ENCODE measurements around the gene CRIP1.

CRIP1 gene

DNA sequence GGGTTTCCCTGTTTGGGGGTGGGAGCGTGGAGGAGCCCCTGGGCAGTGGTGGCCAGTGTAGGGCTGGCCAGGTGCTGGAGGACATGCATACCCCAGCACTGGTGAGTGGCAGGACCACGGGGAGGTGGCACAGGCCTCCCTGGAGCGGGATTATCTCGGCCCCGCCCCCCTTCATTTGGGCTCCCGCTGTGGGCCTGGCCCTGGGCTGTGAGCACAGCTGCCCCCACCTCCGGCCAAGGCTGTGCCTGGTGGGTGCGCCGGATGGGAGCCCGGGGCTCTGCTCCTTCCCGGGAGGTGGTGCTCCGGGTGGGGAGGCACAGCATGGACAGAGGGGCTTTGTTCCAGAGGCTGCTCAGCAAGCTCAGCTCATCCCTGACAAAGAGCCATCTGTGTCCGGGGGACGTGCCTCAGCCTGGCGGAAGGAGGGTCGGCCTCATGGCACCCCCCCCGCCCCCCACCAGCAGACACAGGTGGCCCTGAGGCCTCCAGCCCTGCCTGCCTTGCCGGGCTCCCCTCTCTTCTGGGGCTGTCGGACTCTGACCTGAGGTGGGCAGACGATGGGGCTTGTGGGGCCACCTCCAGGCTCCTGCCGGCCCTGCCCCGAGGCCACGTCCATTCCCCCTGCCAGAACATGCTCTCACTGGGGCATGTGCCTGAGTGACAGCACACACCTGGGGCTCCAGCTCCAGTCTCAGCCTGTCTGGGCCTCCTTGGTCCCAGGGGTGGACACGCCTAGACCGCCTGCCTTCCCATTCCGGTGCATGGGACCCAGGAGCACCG lies 12.8 kb downstream of the CRIP1 start:
- H3K27ac ChIP-seq (ENCODE audit: low read depth, low read length), result no peak overlapping the region
- no peaks in the 10 kb centered on the region for H3K27me3 ChIP-seq (ENCODE audit: control insufficient read depth in 5 of 5, insufficient read depth in 4 of 5, low read length in 5 of 5)
- H3K9me3 ChIP-seq (ENCODE audit: control insufficient read depth in 5 of 5, low read length in 5 of 5), result no peaks in the 10 kb centered on the region
- H3K4me3 ChIP-seq (ENCODE audit: low read depth in 1 of 5, low read length in 5 of 5), result no peak overlapping the region
- no peak overlapping the region for H3K9ac ChIP-seq (ENCODE audit: low read length in 5 of 5)
- H3K36me3 ChIP-seq (ENCODE audit: control insufficient read depth in 5 of 5, insufficient read depth in 5 of 5, low read length in 5 of 5), result peaks cover 0 to 23% (median 10%) of the 10 kb centered on the region in 5 donors
- H3K4me1 ChIP-seq (ENCODE audit: control insufficient read depth in 5 of 5, insufficient read depth in 5 of 5, low read length in 5 of 5), result no peaks in the 10 kb centered on the region

GRCh38 chr14:105500036-105500725 lies 13.5 kb downstream of the CRIP1 start:
- Histone ChIP-seq H3K4me1 (ENCODE audit: control insufficient read depth in 5 of 5, insufficient read depth in 5 of 5, low read length in 5 of 5) (no peaks in the 10 kb centered on the region), H3K27me3 (ENCODE audit: control insufficient read depth in 5 of 5, insufficient read depth in 4 of 5, low read length in 5 of 5) (no peaks in the 10 kb centered on the region), H3K9me3 (ENCODE audit: control insufficient read depth in 5 of 5, low read length in 5 of 5) (no peaks in the 10 kb centered on the region), H3K36me3 (ENCODE audit: control insufficient read depth in 5 of 5, insufficient read depth in 5 of 5, low read length in 5 of 5) (peaks cover 0 to 23% (median 10%) of the 10 kb centered on the region in 5 donors), H3K27ac (ENCODE audit: low read depth, low read length) (no peak overlapping the region), H3K4me3 (ENCODE audit: low read depth in 1 of 5, low read length in 5 of 5) (no peak overlapping the region), H3K9ac (ENCODE audit: low read length in 5 of 5) (no peak overlapping the region)

DNA sequence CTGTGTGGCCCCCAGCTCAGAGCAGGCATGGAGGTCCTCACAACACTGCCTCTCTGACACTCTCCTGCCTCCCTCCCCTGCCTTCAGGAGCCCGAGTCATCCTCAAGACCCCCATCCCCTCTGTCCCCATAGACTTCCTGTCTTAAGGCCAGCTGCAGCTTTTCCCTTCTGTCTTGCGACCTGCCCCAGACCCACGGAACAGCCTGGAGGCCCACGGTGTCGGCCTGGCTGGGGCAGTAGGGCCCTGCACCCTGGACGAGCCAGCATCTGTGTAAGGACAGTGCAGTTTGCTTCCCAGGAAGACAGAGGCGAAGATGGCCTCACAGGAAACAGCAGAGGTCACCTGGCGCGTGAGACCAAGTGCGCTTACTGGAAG lies 14.0 kb downstream of the CRIP1 start:
- no peaks in the 10 kb centered on the region for H3K9me3 ChIP-seq (ENCODE audit: control insufficient read depth in 5 of 5, low read length in 5 of 5)
- no peak overlapping the region for H3K9ac ChIP-seq (ENCODE audit: low read length in 5 of 5)
- peaks cover 0 to 23% (median 10%) of the 10 kb centered on the region in 5 donors for H3K36me3 ChIP-seq (ENCODE audit: control insufficient read depth in 5 of 5, insufficient read depth in 5 of 5, low read length in 5 of 5)
- no peaks in the 10 kb centered on the region for H3K4me1 ChIP-seq (ENCODE audit: control insufficient read depth in 5 of 5, insufficient read depth in 5 of 5, low read length in 5 of 5)
- H3K27ac ChIP-seq (ENCODE audit: low read depth, low read length), result no peak overlapping the region
- H3K4me3 ChIP-seq (ENCODE audit: low read depth in 1 of 5, low read length in 5 of 5), result no peak overlapping the region
- H3K27me3 ChIP-seq (ENCODE audit: control insufficient read depth in 5 of 5, insufficient read depth in 4 of 5, low read length in 5 of 5), result no peaks in the 10 kb centered on the region

DNA sequence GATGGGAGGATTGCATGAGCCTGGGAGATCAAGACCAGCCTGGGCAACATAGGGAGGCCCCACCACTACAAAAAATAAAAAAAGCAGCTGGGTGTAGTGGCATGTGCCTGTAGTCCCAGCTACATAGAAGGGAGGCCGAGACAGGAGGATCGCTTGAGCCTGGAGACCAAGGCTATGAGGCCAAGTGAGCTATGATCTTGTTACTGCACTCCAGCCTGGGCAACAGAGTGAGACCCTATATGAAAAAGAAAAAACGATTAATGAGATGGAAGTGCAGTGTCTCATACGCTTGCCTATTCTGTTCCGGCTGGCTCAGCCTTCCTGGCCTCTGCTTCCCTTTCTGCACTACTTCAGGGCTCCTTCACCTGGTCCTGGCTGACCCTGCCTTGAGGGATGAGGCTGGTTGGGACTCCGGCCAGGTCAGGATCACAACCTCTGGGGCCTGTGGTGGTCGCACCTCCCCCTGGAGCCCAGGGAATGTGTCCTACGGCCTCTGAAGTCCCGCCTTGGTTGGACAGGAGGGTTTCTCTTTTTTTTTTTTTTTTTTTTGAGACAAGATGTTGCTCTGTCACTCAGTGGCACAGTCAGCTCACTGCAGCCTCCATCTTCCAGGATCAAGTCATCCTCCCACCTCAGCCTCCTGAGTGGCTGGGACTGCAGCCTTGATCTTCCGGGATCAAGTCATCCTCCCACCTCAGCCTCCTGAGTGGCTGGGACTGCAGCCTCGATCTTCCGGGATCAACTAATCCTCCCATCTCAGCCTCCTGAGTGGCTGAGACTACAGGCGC lies 15.0 kb downstream of the CRIP1 start:
- Histone ChIP-seq H3K9me3 (ENCODE audit: control insufficient read depth in 5 of 5, low read length in 5 of 5) (no peaks in the 10 kb centered on the region), H3K36me3 (ENCODE audit: control insufficient read depth in 5 of 5, insufficient read depth in 5 of 5, low read length in 5 of 5) (peaks cover 0 to 23% (median 10%) of the 10 kb centered on the region in 5 donors), H3K27me3 (ENCODE audit: control insufficient read depth in 5 of 5, insufficient read depth in 4 of 5, low read length in 5 of 5) (no peaks in the 10 kb centered on the region), H3K27ac (ENCODE audit: low read depth, low read length) (no peak overlapping the region), H3K4me3 (ENCODE audit: low read depth in 1 of 5, low read length in 5 of 5) (no peak overlapping the region), H3K9ac (ENCODE audit: low read length in 5 of 5) (no peak overlapping the region), H3K4me1 (ENCODE audit: control insufficient read depth in 5 of 5, insufficient read depth in 5 of 5, low read length in 5 of 5) (no peaks in the 10 kb centered on the region)

DNA sequence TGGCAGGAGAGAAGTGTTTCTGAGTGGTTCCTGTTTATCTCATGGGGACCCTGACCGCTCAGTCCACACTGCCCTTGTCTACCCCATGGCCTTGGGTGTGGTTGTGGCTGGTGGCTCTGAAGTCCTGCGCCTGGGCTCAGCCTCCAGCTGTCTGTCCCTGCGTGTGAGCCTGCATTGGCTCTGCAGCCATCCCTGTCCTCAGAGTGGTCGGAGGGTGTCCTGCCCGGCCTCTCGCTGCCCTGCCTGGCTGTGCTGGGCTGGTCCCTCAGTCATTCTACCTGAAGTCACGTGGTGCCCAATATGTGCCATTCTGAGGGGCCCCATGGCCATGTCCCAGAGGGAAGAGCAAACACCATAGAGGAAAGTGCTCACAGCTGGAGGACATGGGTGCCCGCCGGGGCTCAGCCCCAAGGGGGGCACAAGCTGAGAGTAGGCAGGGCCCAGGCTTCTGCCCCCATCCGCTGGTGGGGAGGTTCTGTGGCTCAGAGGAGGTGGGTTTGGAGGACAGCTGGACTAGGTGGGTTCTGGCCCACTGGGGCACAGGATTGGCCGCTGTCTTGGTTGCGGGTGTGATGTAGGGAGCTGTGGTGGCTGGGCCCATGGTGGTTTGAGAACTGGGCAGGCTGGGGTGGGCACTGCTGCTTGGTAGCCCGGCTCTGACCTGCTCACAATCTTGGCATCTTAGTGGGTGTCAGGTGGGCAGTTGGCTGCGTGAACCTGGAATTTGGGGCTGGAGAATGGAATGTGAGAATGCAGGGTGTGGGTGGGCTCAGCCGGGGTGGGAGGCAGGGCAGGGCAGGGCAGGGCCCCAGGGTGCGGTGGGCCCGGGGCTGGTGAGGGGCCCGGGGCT lies 16.0 kb downstream of the CRIP1 start:
- Histone ChIP-seq H3K27me3 (ENCODE audit: control insufficient read depth in 5 of 5, insufficient read depth in 4 of 5, low read length in 5 of 5) (no peaks in the 10 kb centered on the region), H3K36me3 (ENCODE audit: control insufficient read depth in 5 of 5, insufficient read depth in 5 of 5, low read length in 5 of 5) (peaks cover 0 to 18% (median 9%) of the 10 kb centered on the region in 5 donors), H3K4me3 (ENCODE audit: low read depth in 1 of 5, low read length in 5 of 5) (no peak overlapping the region), H3K9me3 (ENCODE audit: control insufficient read depth in 5 of 5, low read length in 5 of 5) (no peaks in the 10 kb centered on the region), H3K4me1 (ENCODE audit: control insufficient read depth in 5 of 5, insufficient read depth in 5 of 5, low read length in 5 of 5) (no peaks in the 10 kb centered on the region), H3K27ac (ENCODE audit: low read depth, low read length) (no peak overlapping the region), H3K9ac (ENCODE audit: low read length in 5 of 5) (no peak overlapping the region)

DNA sequence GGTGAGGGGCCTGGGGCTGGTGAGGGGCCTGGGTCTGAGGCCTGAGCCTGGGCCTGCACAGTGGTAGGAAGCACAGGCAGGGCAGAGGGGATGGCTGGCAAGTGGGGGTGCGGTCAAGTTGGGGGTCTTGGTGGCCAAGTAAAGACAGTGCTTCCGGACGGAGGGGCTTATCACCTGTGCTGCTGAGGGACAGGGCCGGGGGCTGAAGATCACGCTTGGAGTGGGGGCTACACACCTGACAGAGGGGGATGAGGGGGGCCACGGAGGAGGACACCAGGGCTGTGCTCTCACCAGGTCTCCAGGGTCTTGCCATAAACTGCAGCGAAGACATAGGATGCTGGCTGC lies 16.6 kb downstream of the CRIP1 start:
- Histone ChIP-seq H3K27me3 (ENCODE audit: control insufficient read depth in 5 of 5, insufficient read depth in 4 of 5, low read length in 5 of 5) (peaks cover 0 to 5% (median 4%) of the 10 kb centered on the region in 5 donors), H3K36me3 (ENCODE audit: control insufficient read depth in 5 of 5, insufficient read depth in 5 of 5, low read length in 5 of 5) (peaks cover 0 to 12% (median 8%) of the 10 kb centered on the region in 5 donors), H3K9ac (ENCODE audit: low read length in 5 of 5) (no peak overlapping the region), H3K9me3 (ENCODE audit: control insufficient read depth in 5 of 5, low read length in 5 of 5) (no peaks in the 10 kb centered on the region), H3K27ac (ENCODE audit: low read depth, low read length) (no peak overlapping the region), H3K4me1 (ENCODE audit: control insufficient read depth in 5 of 5, insufficient read depth in 5 of 5, low read length in 5 of 5) (no peaks in the 10 kb centered on the region), H3K4me3 (ENCODE audit: low read depth in 1 of 5, low read length in 5 of 5) (no peak overlapping the region)

DNA sequence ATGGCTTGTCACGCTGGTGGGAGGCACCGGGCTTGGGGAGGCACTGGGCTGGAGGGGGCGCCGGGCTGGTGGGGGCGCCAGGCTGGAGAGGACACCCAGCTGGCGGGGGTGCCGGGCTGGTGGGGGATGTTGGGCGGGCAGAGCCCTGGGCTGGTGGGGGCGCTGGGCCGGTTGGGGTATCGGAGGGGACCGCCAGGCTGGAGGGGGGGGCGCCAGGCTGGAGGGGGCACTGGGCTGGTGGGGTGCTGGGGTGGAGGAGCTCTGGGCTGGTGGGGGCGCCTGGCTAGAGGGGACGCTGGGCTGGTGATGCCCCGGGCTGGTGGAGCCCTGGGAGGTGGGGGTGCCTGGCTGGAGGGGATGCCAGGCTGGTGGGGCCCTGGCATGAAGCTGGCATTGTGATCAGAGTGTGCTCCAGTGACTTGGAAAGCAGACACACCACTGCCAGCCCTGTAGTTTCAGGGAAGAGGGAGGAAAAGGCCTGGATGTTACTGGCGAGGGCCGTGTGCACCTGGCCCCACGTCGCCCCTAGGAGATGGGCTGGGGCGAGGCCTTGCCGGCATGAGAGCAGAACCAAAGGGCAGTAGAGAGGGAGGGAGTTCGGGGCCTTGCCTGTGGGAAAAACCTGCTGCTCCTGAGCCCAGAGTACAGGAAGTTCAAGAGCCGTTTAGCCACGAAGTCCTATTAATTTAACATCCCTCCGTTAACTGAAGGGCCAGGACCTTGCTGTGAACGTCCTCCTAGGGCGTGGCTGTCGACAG lies 17.4 kb downstream of the CRIP1 start:
- Histone ChIP-seq H3K27me3 (ENCODE audit: control insufficient read depth in 5 of 5, insufficient read depth in 4 of 5, low read length in 5 of 5) (peaks cover 0 to 11% (median 8%) of the 10 kb centered on the region in 5 donors), H3K4me3 (ENCODE audit: low read depth in 1 of 5, low read length in 5 of 5) (no peak overlapping the region), H3K9ac (ENCODE audit: low read length in 5 of 5) (no peak overlapping the region), H3K36me3 (ENCODE audit: control insufficient read depth in 5 of 5, insufficient read depth in 5 of 5, low read length in 5 of 5) (peaks cover 0 to 4% (median 1%) of the 10 kb centered on the region in 5 donors), H3K9me3 (ENCODE audit: control insufficient read depth in 5 of 5, low read length in 5 of 5) (no peaks in the 10 kb centered on the region), H3K27ac (ENCODE audit: low read depth, low read length) (no peak overlapping the region), H3K4me1 (ENCODE audit: control insufficient read depth in 5 of 5, insufficient read depth in 5 of 5, low read length in 5 of 5) (no peaks in the 10 kb centered on the region)

GRCh38 chr14:105505101-105505500 lies 18.4 kb downstream of the CRIP1 start:
- H3K27me3 ChIP-seq (ENCODE audit: control insufficient read depth in 5 of 5, insufficient read depth in 4 of 5, low read length in 5 of 5), result peaks cover 0 to 11% (median 10%) of the 10 kb centered on the region in 5 donors
- no peaks in the 10 kb centered on the region for H3K9me3 ChIP-seq (ENCODE audit: control insufficient read depth in 5 of 5, low read length in 5 of 5)
- H3K4me1 ChIP-seq (ENCODE audit: control insufficient read depth in 5 of 5, insufficient read depth in 5 of 5, low read length in 5 of 5), result no peaks in the 10 kb centered on the region
- H3K9ac ChIP-seq (ENCODE audit: low read length in 5 of 5), result no peak overlapping the region
- no peaks in the 10 kb centered on the region for H3K36me3 ChIP-seq (ENCODE audit: control insufficient read depth in 5 of 5, insufficient read depth in 5 of 5, low read length in 5 of 5)
- no peak overlapping the region for H3K4me3 ChIP-seq (ENCODE audit: low read depth in 1 of 5, low read length in 5 of 5)
- no peak overlapping the region for H3K27ac ChIP-seq (ENCODE audit: low read depth, low read length)

- H3K27ac ChIP-seq (ENCODE audit: low read depth, low read length), result no peak overlapping the region
- H3K27me3 ChIP-seq (ENCODE audit: control insufficient read depth in 5 of 5, insufficient read depth in 4 of 5, low read length in 5 of 5), result peaks cover 4 to 21% (median 10%) of the 10 kb centered on the region in 5 donors
- H3K4me1 ChIP-seq (ENCODE audit: control insufficient read depth in 5 of 5, insufficient read depth in 5 of 5, low read length in 5 of 5), result no peaks in the 10 kb centered on the region
- no peak overlapping the region for H3K4me3 ChIP-seq (ENCODE audit: low read depth in 1 of 5, low read length in 5 of 5)
- no peaks in the 10 kb centered on the region for H3K9me3 ChIP-seq (ENCODE audit: control insufficient read depth in 5 of 5, low read length in 5 of 5)
- no peaks in the 10 kb centered on the region for H3K36me3 ChIP-seq (ENCODE audit: control insufficient read depth in 5 of 5, insufficient read depth in 5 of 5, low read length in 5 of 5)
- H3K9ac ChIP-seq (ENCODE audit: low read length in 5 of 5), result no peak overlapping the region
Measured at GRCh38 chr14:105507247-105507646, 20.6 kb downstream of the CRIP1 start.
